Measurements from ENCODE around the gene M1AP.

The M1AP gene

GRCh38 chr2:74515981-74516633 is 132.0 kb downstream of the M1AP start:
- peak in 1 of 2 experiments; percentile 19 for DNase-seq

- DNase-seq: no peak
Observed at GRCh38 chr2:74515271-74515980, 132.7 kb downstream of the M1AP start.

GRCh38 chr2:74514368-74515270 is 133.5 kb downstream of the M1AP start, which contains the start of gene TLX2:
Gene TLX2 (plus strand): TSS chr2:74514450. CDS start chr2:74514807, 357 bp downstream.
- no peak for DNase-seq

GRCh38 chr2:74513605-74514367 is 134.3 kb downstream of the M1AP start:
- no peak for DNase-seq

GRCh38 chr2:74512744-74513604 is 135.2 kb downstream of the M1AP start:
- DNase-seq: no peak

GRCh38 chr2:74511104-74511989 is 136.8 kb downstream of the M1AP start:
- no peak for DNase-seq

- DNase-seq: no peak
Observed at GRCh38 chr2:74510272-74510671, 137.9 kb downstream of the M1AP start.

GRCh38 chr2:74507926-74508520 is 140.1 kb downstream of the M1AP start:
- no peak for DNase-seq

All from SW 1271 (cell line).